ENCODE results near the gene TSNAXIP1. TPM values are rescaled to one million over a fixed set of nuclear protein-coding genes. Genes with fewer than 3 reads are reported as not detected.
"Not testable (repeated sequence)": the region's sequence is repeated elsewhere in the genome, so short reads cannot be mapped to it uniquely, and the experiment has no call there.

The TSNAXIP1 gene
- total RNA-seq, 5 donors from 2014 or later (not counting 1 experiment from before 2014, with no cell fraction given), result 0.30 to 0.45 (median 0.37) TPM

DNA sequence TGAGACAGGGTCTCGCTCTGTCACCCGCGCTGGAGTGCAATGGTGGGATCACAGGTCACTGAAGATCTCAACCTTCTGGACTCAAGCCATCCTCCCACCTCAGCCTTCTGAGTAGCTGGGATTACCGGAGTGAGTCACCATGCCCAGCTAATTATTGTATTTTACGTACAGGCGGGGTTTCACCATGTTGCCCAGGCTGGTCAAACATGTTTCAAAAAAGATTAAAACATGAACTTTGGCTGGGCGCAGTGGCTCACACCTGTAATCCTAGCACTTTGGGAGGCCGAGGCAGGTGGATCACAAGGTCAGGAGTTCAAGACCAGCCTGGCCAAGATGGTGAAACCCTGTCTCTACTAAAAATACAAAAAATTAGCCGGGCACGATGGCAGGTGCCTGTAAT is 30.5 kb downstream of the TSNAXIP1 start:
- H3K36me3 ChIP-seq (ENCODE audit: control insufficient read depth in 2 of 2, extremely low read depth in 1 of 2, insufficient read depth in 1 of 2, low read length in 1 of 2); H3K9me3 Mint-ChIP-seq; H3K36me3 Mint-ChIP-seq; H3K9me3 ChIP-seq; H3K27me3 ChIP-seq (replicated peaks in 1 of 2; ENCODE audit: control insufficient read depth in 2 of 2, extremely low read depth in 1 of 2, insufficient read depth in 2 of 2, low read length in 1 of 2); DNase-seq; ATAC-seq (replicated peaks in 1 of 4); H3K27ac ChIP-seq (ENCODE audit: low read length); H3K4me3 ChIP-seq (ENCODE audit: control insufficient read depth in 1 of 2, extremely low read depth in 1 of 2, low read length in 1 of 2); H3K27me3 Mint-ChIP-seq; H3K4me3 Mint-ChIP-seq; H3K27ac Mint-ChIP-seq: not testable (repeated sequence)
- WGBS (ENCODE audit: insufficient coverage), result no CpG with 5 or more reads among the region's 10 CpGs
- ChIA-PET POLR2A (interaction anchor here in 1 of 2 donors (0.6 kb wide), 1 partner anchor 19 kb away, joined by 6 read pairs; no protein-coding TSS in a partner anchor), CTCF (interaction anchor here (0.6 to 0.7 kb wide), 2 partner anchors 29 to 316 kb away, joined by 3 to 4 read pairs; no protein-coding TSS in a partner anchor)
- peaks cover 8 to 27% of the 10 kb centered on the region in 2 experiments for H3K4me1 ChIP-seq (ENCODE audit: control insufficient read depth in 1 of 2, extremely low read depth in 1 of 2, insufficient read depth in 2 of 2, low read length in 2 of 2)
- H3K4me1 Mint-ChIP-seq, result peaks cover 6 to 23% (median 20%) of the 10 kb centered on the region in 3 donors

DNA sequence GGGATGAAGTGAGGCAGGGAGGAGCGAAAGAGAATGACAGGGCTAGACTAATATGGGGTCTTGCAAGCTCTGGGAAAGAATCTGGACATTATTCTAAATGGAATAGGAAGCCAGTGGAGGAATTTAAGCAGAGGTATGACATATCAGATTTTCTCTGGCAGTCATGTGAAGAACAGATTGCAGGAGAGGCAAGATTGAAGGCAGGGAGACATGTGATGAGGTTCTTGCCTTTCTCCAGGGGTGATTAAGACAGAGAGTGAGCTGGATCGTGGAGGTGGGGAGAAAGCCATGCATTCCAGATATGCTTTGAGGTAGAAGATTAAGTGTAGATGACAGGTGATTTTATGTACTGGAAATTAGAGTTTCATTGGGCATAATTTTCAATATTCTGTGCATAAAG is 31.1 kb downstream of the TSNAXIP1 start:
- Mint-ChIP-seq H3K4me3 (no peak overlapping the region), H3K4me1 (peaks cover 6 to 18% (median 14%) of the 10 kb centered on the region in 3 donors), H3K27ac (no peak overlapping the region), H3K9me3 (no peaks in the 10 kb centered on the region), H3K27me3 (no peaks in the 10 kb centered on the region), H3K36me3 (no peaks in the 10 kb centered on the region)
- H3K27ac ChIP-seq (ENCODE audit: low read length), result no peak overlapping the region
- CTCF ChIA-PET, result interaction anchor here (0.6 to 0.7 kb wide), 2 partner anchors 29 to 317 kb away, joined by 3 to 4 read pairs; no protein-coding TSS in a partner anchor
- H3K27me3 ChIP-seq (replicated peaks in 1 of 2; ENCODE audit: control insufficient read depth in 2 of 2, extremely low read depth in 1 of 2, insufficient read depth in 2 of 2, low read length in 1 of 2), result no peaks in the 10 kb centered on the region
- no peak overlapping the region for H3K4me3 ChIP-seq (ENCODE audit: control insufficient read depth in 1 of 2, extremely low read depth in 1 of 2, low read length in 1 of 2)
- H3K36me3 ChIP-seq (ENCODE audit: control insufficient read depth in 2 of 2, extremely low read depth in 1 of 2, insufficient read depth in 1 of 2, low read length in 1 of 2), result no peaks in the 10 kb centered on the region
- no peak for DNase-seq
- no peaks in the 10 kb centered on the region for H3K9me3 ChIP-seq
- WGBS (ENCODE audit: insufficient coverage), result 100% methylated on average over 1 of the region's 2 CpGs
- ATAC-seq (replicated peaks in 1 of 4), result no peak
- POLR2A ChIA-PET, result interaction anchor here in 1 of 2 donors (0.6 kb wide), 1 partner anchor 18 kb away, joined by 6 read pairs; no protein-coding TSS in a partner anchor
- peaks cover 8 to 25% of the 10 kb centered on the region in 2 experiments for H3K4me1 ChIP-seq (ENCODE audit: control insufficient read depth in 1 of 2, extremely low read depth in 1 of 2, insufficient read depth in 2 of 2, low read length in 2 of 2)

DNA sequence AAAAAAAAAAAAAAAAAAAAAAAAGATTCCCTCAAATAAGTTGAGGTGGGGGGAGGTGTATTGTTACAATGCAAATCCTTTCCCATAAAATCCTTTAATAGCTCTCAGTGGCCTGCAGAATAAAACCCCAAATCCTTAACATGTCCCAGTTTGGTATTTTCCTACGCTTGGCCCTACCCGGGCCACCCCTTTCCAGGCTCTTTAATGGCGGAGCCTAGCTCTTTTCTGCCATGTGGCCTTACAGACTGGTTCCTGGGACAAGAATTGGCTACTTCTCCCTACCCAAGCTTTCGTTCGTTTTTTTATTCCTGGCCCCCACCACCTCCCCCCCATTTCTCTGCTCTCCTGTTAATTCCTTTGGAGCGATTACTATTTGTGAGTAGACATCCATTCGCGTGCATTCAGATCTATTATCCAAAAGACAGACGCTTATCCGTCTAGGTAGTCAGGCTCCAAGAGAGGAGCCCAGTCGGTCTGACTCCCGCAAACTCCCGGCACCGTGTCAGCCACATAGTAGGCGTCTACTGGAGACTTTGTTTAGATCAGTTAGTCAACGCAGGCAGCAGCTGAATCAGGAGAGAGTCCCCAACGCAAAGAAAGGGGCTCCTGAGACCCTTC is 34.6 kb downstream of the TSNAXIP1 start:
- Histone ChIP-seq H3K4me1 (ENCODE audit: control insufficient read depth in 1 of 2, extremely low read depth in 1 of 2, insufficient read depth in 2 of 2, low read length in 2 of 2) (peaks cover 32 to 45% of the 10 kb centered on the region in 2 experiments), H3K27ac (ENCODE audit: low read length) (peak overlapping the region; percentile 95), H3K9me3 (no peaks in the 10 kb centered on the region), H3K36me3 (ENCODE audit: control insufficient read depth in 2 of 2, extremely low read depth in 1 of 2, insufficient read depth in 1 of 2, low read length in 1 of 2) (no peaks in the 10 kb centered on the region), H3K27me3 (replicated peaks in 1 of 2; ENCODE audit: control insufficient read depth in 2 of 2, extremely low read depth in 1 of 2, insufficient read depth in 2 of 2, low read length in 1 of 2) (no peaks in the 10 kb centered on the region), H3K4me3 (ENCODE audit: control insufficient read depth in 1 of 2, extremely low read depth in 1 of 2, low read length in 1 of 2) (peak overlapping the region in 1 of 2 donors; percentile 78)
- Mint-ChIP-seq H3K9me3 (no peaks in the 10 kb centered on the region), H3K4me1 (peaks cover 31 to 38% (median 37%) of the 10 kb centered on the region in 3 donors), H3K27ac (peak overlapping the region; percentile 98 to 100), H3K4me3 (peak overlapping the region; percentile 92 to 97 (median 93)), H3K36me3 (no peaks in the 10 kb centered on the region), H3K27me3 (no peaks in the 10 kb centered on the region)
- ATAC-seq (replicated peaks in 1 of 4) (no peak), DNase-seq (no peak)
- ChIA-PET POLR2A (interaction anchor here in 1 of 2 donors (0.7 kb wide), 1 partner anchor 377 kb away, joined by 3 read pairs; no protein-coding TSS in a partner anchor), CTCF (interaction anchor here (0.6 to 0.9 kb wide), 7 partner anchors 24 to 422 kb away, joined by 3 to 7 read pairs (median 4); partner anchors contain the start of genes C16orf86 (in 1 of the 2), ENKD1 (in 1 of the 2), RANBP10 (in 1 of the 2) and TSNAXIP1 (in 1 of the 2))
- 69% methylated on average over 17 of the region's 17 CpGs for WGBS (ENCODE audit: insufficient coverage)

- under 1% methylated on average over 83 of the region's 83 CpGs for WGBS (ENCODE audit: insufficient coverage)
These were observed 35.3 kb downstream of the TSNAXIP1 start, which contains the start of gene THAP11 for GRCh38 chr16:67841816-67842508. Gene THAP11 (plus strand): TSS chr16:67842320. CDS start chr16:67842555, 235 bp downstream.

DNA sequence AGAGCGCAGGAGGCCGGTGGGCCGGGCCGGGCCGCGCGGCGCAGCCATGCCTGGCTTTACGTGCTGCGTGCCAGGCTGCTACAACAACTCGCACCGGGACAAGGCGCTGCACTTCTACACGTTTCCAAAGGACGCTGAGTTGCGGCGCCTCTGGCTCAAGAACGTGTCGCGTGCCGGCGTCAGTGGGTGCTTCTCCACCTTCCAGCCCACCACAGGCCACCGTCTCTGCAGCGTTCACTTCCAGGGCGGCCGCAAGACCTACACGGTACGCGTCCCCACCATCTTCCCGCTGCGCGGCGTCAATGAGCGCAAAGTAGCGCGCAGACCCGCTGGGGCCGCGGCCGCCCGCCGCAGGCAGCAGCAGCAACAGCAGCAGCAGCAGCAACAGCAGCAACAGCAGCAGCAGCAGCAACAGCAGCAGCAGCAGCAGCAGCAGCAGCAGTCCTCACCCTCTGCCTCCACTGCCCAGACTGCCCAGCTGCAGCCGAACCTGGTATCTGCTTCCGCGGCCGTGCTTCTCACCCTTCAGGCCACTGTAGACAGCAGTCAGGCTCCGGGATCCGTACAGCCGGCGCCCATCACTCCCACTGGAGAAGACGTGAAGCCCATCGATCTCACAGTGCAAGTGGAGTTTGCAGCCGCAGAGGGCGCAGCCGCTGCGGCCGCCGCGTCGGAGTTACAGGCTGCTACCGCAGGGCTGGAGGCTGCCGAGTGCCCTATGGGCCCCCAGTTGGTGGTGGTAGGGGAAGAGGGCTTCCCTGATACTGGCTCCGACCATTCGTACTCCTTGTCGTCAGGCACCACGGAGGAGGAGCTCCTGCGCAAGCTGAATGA is 36.0 kb downstream of the TSNAXIP1 start:
- Histone ChIP-seq H3K4me1 (ENCODE audit: control insufficient read depth in 1 of 2, extremely low read depth in 1 of 2, insufficient read depth in 2 of 2, low read length in 2 of 2) (peaks cover 33 to 52% of the 10 kb centered on the region in 2 experiments), H3K36me3 (ENCODE audit: control insufficient read depth in 2 of 2, extremely low read depth in 1 of 2, insufficient read depth in 1 of 2, low read length in 1 of 2) (no peaks in the 10 kb centered on the region), H3K9me3 (no peaks in the 10 kb centered on the region), H3K4me3 (ENCODE audit: control insufficient read depth in 1 of 2, extremely low read depth in 1 of 2, low read length in 1 of 2) (peak overlapping the region; percentile 78 to 97), H3K27me3 (replicated peaks in 1 of 2; ENCODE audit: control insufficient read depth in 2 of 2, extremely low read depth in 1 of 2, insufficient read depth in 2 of 2, low read length in 1 of 2) (no peaks in the 10 kb centered on the region), H3K27ac (ENCODE audit: low read length) (peak overlapping the region; percentile 48)
- Mint-ChIP-seq H3K4me3 (peak overlapping the region; percentile 94 to 97 (median 96)), H3K27me3 (no peaks in the 10 kb centered on the region), H3K36me3 (no peaks in the 10 kb centered on the region), H3K9me3 (no peaks in the 10 kb centered on the region), H3K4me1 (peaks cover 35 to 40% (median 40%) of the 10 kb centered on the region in 3 donors), H3K27ac (peak overlapping the region; percentile 96 to 97)
- under 1% methylated on average over 62 of the region's 67 CpGs for WGBS (ENCODE audit: insufficient coverage)
- POLR2A ChIA-PET, result interaction anchor here in 1 of 2 donors (0.7 kb wide), 1 partner anchor 35 kb away, joined by 5 read pairs; no protein-coding TSS in a partner anchor
- peak; percentile 50 to 83 (median 65) for DNase-seq
- peak; percentile 35 to 46 (median 42) for ATAC-seq (replicated peaks in 1 of 4)
- CTCF ChIA-PET, result interaction anchor here (0.6 to 1.1 kb wide), 4 partner anchors 23 to 198 kb away, joined by 3 to 4 read pairs (median 3); partner anchors contain the start of gene TSNAXIP1 (in 1 of the 2)

More at GRCh38 chr16:67841816-67842508, 35.3 kb downstream of the TSNAXIP1 start, which contains the start of gene THAP11:
- Histone ChIP-seq H3K4me1 (ENCODE audit: control insufficient read depth in 1 of 2, extremely low read depth in 1 of 2, insufficient read depth in 2 of 2, low read length in 2 of 2) (peaks cover 32 to 46% of the 10 kb centered on the region in 2 experiments), H3K27ac (ENCODE audit: low read length) (peak within 1 kb of the TSS; percentile 95), H3K9me3 (no peaks in the 10 kb centered on the region), H3K27me3 (replicated peaks in 1 of 2; ENCODE audit: control insufficient read depth in 2 of 2, extremely low read depth in 1 of 2, insufficient read depth in 2 of 2, low read length in 1 of 2) (no peaks in the 10 kb centered on the region), H3K4me3 (ENCODE audit: control insufficient read depth in 1 of 2, extremely low read depth in 1 of 2, low read length in 1 of 2) (peak within 1 kb of the TSS; percentile 78 to 97), H3K36me3 (ENCODE audit: control insufficient read depth in 2 of 2, extremely low read depth in 1 of 2, insufficient read depth in 1 of 2, low read length in 1 of 2) (no peaks in the 10 kb centered on the region)
- DNase-seq (peak; percentile 84 to 97 (median 92)), ATAC-seq (replicated peaks in 1 of 4) (peak; percentile 57 to 62 (median 60))
- ChIA-PET CTCF (interaction anchor here in 1 of 2 donors (0.6 kb wide), 1 partner anchor 198 kb away, joined by 3 read pairs; no protein-coding TSS in a partner anchor), POLR2A (no interaction called here)
- Mint-ChIP-seq H3K36me3 (no peaks in the 10 kb centered on the region), H3K4me1 (peaks cover 31 to 38% (median 37%) of the 10 kb centered on the region in 3 donors), H3K27ac (peak within 1 kb of the TSS; percentile 98 to 100), H3K4me3 (peak within 1 kb of the TSS; percentile 94 to 97 (median 96)), H3K27me3 (no peaks in the 10 kb centered on the region), H3K9me3 (no peaks in the 10 kb centered on the region)

All from T-cell (primary cell).